ENCODE measurements around the gene FAM193A. TPM values are rescaled to one million over a fixed set of nuclear protein-coding genes. Genes with fewer than 3 reads are reported as not detected.

Gene FAM193A
- total and polyA plus RNA-seq, 2 experiments from 2014 or later = 12.0 to 22.9 TPM

DNA sequence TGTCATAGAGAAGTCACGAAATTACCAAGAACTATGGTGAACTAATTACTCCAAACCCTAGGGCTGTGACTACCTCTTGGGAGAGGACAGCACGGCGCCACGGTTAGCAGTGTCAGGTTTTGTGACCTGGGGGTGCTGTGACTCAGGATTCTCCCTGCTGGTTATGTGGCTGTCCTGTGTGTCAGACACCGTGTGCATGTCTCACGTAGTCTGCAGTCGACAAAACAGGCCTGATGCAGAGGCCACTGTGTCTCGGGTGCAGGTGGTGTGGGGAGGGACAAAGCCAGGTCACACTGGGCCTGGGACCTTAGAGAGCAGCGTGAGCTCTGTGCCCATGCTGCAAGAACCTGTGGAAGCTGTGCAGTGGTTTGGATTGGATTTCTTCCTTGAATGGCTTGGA lies 185.6 kb downstream of the FAM193A start:
- Mint-ChIP-seq H3K36me3 (ENCODE audit: low read depth) (peaks cover 37% of the 10 kb centered on the region), H3K4me3 (no peak overlapping the region), H3K4me1 (no peaks in the 10 kb centered on the region), H3K27me3 (ENCODE audit: insufficient read depth, low read depth, poor library complexity) (peaks cover 4% of the 10 kb centered on the region), H3K27ac (no peak overlapping the region), H3K9me3 (no peaks in the 10 kb centered on the region)
- H3K4me2 ChIP-seq = no peak overlapping the region
- H3K27ac ChIP-seq (ENCODE audit: low read depth) = no peak overlapping the region
- H2AFZ ChIP-seq = no peak overlapping the region
- no peaks in the 10 kb centered on the region for H3K27me3 ChIP-seq (ENCODE audit: insufficient read depth)
- no peaks in the 10 kb centered on the region for H3K4me1 ChIP-seq (ENCODE audit: insufficient read depth)
- TF ChIP-seq EZH2 (IDR thresholded peaks at IDR 0.05; ENCODE audit: low read depth, unreplicated experiment) (no peak), JUNB (IDR thresholded peaks at IDR 0.05; ENCODE audit: unreplicated experiment) (no peak), STAT1 (IDR thresholded peaks at IDR 0.05; ENCODE audit: unreplicated experiment) (no peak), ZNF331 (CRISPR knock-in tag; IDR thresholded peaks at IDR 0.05; ENCODE audit: low read depth) (no peak), POLR2AphosphoS5 (IDR thresholded peaks at IDR 0.05; ENCODE audit: low read depth) (no peak)
- TF ChIP-seq, protein P1, sequence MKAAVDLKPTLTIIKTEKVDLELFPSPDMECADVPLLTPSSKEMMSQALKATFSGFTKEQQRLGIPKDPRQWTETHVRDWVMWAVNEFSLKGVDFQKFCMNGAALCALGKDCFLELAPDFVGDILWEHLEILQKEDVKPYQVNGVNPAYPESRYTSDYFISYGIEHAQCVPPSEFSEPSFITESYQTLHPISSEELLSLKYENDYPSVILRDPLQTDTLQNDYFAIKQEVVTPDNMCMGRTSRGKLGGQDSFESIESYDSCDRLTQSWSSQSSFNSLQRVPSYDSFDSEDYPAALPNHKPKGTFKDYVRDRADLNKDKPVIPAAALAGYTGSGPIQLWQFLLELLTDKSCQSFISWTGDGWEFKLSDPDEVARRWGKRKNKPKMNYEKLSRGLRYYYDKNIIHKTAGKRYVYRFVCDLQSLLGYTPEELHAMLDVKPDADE (IDR thresholded peaks at IDR 0.05) = no peak
- TF ChIP-seq, protein P2, sequence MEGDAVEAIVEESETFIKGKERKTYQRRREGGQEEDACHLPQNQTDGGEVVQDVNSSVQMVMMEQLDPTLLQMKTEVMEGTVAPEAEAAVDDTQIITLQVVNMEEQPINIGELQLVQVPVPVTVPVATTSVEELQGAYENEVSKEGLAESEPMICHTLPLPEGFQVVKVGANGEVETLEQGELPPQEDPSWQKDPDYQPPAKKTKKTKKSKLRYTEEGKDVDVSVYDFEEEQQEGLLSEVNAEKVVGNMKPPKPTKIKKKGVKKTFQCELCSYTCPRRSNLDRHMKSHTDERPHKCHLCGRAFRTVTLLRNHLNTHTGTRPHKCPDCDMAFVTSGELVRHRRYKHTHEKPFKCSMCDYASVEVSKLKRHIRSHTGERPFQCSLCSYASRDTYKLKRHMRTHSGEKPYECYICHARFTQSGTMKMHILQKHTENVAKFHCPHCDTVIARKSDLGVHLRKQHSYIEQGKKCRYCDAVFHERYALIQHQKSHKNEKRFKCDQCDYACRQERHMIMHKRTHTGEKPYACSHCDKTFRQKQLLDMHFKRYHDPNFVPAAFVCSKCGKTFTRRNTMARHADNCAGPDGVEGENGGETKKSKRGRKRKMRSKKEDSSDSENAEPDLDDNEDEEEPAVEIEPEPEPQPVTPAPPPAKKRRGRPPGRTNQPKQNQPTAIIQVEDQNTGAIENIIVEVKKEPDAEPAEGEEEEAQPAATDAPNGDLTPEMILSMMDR (conservative IDR thresholded peaks at IDR 0.05; ENCODE audit: low read depth in 2 of 2) = no peak
- DNase-seq (ENCODE audit: low spot score) = no peak
- H3K9me2 ChIP-seq (ENCODE audit: insufficient read depth) = no peaks in the 10 kb centered on the region
- H3F3A ChIP-seq (replicated peaks; ENCODE audit: low read depth) = no peaks in the 10 kb centered on the region
- peaks cover 7% of the 10 kb centered on the region for H3K36me3 ChIP-seq (ENCODE audit: insufficient read depth)
- ATAC-seq = no peak
- H3K79me2 ChIP-seq (replicated peaks; ENCODE audit: insufficient read depth) = no peaks in the 10 kb centered on the region
- H3K4me3 ChIP-seq = no peak overlapping the region
- H4K20me1 ChIP-seq (replicated peaks; ENCODE audit: insufficient read depth) = no peaks in the 10 kb centered on the region; the same call in 1 of the 2 replicates

DNA sequence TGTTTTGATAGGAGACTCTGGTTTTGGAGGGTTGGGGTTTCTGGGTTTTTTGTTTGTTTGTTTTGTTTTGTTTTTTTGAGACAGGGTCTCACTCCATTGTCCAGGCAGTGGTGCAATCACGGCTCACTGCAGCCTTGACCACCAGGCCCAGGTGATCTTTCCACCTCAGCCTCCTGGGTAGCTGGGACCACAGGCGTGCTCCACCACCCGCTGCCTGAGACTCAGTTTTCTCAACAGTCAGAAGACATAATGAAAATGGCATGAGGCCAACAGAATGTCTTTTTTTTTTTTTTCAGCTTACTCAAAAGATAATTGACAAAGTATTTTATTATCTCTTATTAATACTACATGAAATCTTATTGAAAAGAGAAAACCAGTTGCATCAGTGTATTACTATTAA lies 187.3 kb downstream of the FAM193A start:
- Mint-ChIP-seq H3K36me3 (ENCODE audit: low read depth) (peaks cover 28% of the 10 kb centered on the region), H3K4me1 (no peaks in the 10 kb centered on the region), H3K9me3 (no peaks in the 10 kb centered on the region), H3K27me3 (ENCODE audit: insufficient read depth, low read depth, poor library complexity) (peaks cover 5% of the 10 kb centered on the region), H3K27ac (no peak overlapping the region), H3K4me3 (no peak overlapping the region)
- Histone ChIP-seq H3K27ac (ENCODE audit: low read depth) (no peak overlapping the region), H3K9me2 (ENCODE audit: insufficient read depth) (no peaks in the 10 kb centered on the region), H4K20me1 (replicated peaks; ENCODE audit: insufficient read depth) (no peaks in the 10 kb centered on the region; the same call in none of the 2 replicates), H3K4me1 (ENCODE audit: insufficient read depth) (no peaks in the 10 kb centered on the region), H3K4me2 (no peak overlapping the region), H3K79me2 (replicated peaks; ENCODE audit: insufficient read depth) (no peaks in the 10 kb centered on the region), H3F3A (replicated peaks; ENCODE audit: low read depth) (no peaks in the 10 kb centered on the region), H3K27me3 (ENCODE audit: insufficient read depth) (no peaks in the 10 kb centered on the region), H2AFZ (no peak overlapping the region), H3K36me3 (ENCODE audit: insufficient read depth) (peaks cover 6% of the 10 kb centered on the region), H3K4me3 (no peak overlapping the region)
- no peak for ATAC-seq
- no peak for DNase-seq (ENCODE audit: low spot score)
- TF ChIP-seq NANOG (IDR thresholded peaks at IDR 0.05; ENCODE audit: borderline replicate concordance) (no peak), POLR2AphosphoS5 (IDR thresholded peaks at IDR 0.05; ENCODE audit: low read depth) (no peak), EZH2phosphoT487 (IDR thresholded peaks at IDR 0.05; ENCODE audit: unreplicated experiment) (no peak), ZNF114 (CRISPR knock-in tag; IDR thresholded peaks at IDR 0.05) (no peak), CREB1 (CRISPR knock-in tag; IDR thresholded peaks at IDR 0.05; ENCODE audit: low read depth) (no peak), STAT1 (IDR thresholded peaks at IDR 0.05; ENCODE audit: unreplicated experiment) (no peak), EZH2 (IDR thresholded peaks at IDR 0.05; ENCODE audit: low read depth, unreplicated experiment) (no peak)
- TF ChIP-seq, protein P1 (IDR thresholded peaks at IDR 0.05) = no peak
- TF ChIP-seq, protein P3, sequence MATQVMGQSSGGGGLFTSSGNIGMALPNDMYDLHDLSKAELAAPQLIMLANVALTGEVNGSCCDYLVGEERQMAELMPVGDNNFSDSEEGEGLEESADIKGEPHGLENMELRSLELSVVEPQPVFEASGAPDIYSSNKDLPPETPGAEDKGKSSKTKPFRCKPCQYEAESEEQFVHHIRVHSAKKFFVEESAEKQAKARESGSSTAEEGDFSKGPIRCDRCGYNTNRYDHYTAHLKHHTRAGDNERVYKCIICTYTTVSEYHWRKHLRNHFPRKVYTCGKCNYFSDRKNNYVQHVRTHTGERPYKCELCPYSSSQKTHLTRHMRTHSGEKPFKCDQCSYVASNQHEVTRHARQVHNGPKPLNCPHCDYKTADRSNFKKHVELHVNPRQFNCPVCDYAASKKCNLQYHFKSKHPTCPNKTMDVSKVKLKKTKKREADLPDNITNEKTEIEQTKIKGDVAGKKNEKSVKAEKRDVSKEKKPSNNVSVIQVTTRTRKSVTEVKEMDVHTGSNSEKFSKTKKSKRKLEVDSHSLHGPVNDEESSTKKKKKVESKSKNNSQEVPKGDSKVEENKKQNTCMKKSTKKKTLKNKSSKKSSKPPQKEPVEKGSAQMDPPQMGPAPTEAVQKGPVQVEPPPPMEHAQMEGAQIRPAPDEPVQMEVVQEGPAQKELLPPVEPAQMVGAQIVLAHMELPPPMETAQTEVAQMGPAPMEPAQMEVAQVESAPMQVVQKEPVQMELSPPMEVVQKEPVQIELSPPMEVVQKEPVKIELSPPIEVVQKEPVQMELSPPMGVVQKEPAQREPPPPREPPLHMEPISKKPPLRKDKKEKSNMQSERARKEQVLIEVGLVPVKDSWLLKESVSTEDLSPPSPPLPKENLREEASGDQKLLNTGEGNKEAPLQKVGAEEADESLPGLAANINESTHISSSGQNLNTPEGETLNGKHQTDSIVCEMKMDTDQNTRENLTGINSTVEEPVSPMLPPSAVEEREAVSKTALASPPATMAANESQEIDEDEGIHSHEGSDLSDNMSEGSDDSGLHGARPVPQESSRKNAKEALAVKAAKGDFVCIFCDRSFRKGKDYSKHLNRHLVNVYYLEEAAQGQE (IDR thresholded peaks at IDR 0.05; ENCODE audit: unreplicated experiment) = no peak
